GM23338 (cell line): Measurements from ENCODE around the gene SART1.

Source experiments
- CTCF ChIP-seq, 2 experiments: fragments of 200-600 bp in 1 of 2; sonication (generic) in 1 of 2; conservative IDR thresholded peaks; 2 replicates each; pipeline versions ENCODE4 v1.5.1 to v1.6.1; 2016 to 2017; ENCODE audit warnings: antibody characterized with exemption in 2 of 2, low read depth in 2 of 2, mild to moderate bottlenecking in 2 of 2, moderate library complexity in 1 of 2
- JUNB ChIP-seq: IDR thresholded peaks from one replicate; pipeline ENCODE4 v1.6.1; 2016; ENCODE audit warnings: antibody characterized with exemption; ENCODE audit not compliant: unreplicated experiment
- POLR2AphosphoS5 ChIP-seq: IDR thresholded peaks from 2 replicates; pipeline ENCODE4 v1.6.1; 2016; ENCODE audit warnings: antibody characterized with exemption, low read depth
- ZNF114 ChIP-seq: fragments of 250-450 bp; sonication (Bioruptor Pico); IDR thresholded peaks from 2 replicates; pipeline ENCODE4 v1.5.0; 2020; ENCODE audit warnings: mild to moderate bottlenecking, moderate library complexity

- TF ChIP-seq POLR2AphosphoS5 (no peak), CTCF (conservative IDR thresholded peaks at IDR 0.05; ENCODE audit: low read depth in 2 of 2) (no peak), JUNB (no peak), ZNF114 (CRISPR knock-in tag) (no peak)
Observed at GRCh38 chr11:65964906-65965305, 3.4 kb downstream of the SART1 start.
